ENCODE data around the gene RBM41.

The RBM41 gene

DNA sequence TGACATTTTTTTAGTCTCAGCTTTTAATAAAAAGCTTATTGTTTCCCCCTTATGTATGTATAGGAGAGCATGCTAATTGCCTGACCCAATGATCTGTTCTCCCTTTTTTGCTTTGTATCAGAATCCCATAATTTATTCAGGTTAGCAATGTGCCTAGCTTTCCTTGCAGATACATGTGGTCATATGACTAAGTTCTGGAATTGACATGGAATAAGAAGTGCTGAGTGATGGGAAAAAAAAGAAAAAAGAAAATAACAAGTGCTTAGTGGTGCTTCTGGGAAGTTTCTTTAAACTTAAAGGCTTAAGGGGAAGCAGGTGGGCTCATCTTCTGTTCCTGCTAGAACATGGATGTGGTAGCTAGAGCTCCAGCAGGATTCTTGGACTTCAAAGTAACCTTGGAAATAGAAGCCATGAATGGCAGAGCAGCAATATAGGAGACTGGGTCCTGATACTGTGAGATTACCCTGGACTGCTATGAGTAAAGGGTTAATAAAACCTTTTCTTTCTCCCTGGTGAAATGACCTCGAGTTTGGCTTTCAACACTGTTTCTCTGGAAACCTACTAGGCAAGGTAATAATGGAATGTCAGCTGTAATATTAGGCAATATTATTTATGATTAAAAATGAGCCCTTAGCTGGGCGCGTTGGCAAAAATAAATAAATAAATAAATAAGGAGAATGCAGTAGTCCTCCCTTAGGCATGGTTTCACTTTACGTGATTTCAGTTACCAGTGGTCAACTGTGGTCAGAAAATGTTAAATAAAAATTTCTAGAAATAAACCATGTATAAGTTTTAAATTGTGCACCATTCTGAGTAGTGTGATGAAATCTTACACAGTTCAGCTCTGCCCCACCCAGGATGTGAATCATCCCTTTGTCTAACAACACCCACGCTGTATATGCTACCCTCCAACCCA lies 16.7 kb upstream of the RBM41 start:
- no peak overlapping the region for H3K4me3 ChIP-seq (ENCODE audit: low read depth, low read length)
- 0 out of 2 replicates have a peak, but pooled peaks have one; percentile 7 for TF ChIP-seq ZNF140 (tag by site-specific recombination; IDR thresholded peaks at IDR 0.05)
- TF ChIP-seq, protein P1, sequence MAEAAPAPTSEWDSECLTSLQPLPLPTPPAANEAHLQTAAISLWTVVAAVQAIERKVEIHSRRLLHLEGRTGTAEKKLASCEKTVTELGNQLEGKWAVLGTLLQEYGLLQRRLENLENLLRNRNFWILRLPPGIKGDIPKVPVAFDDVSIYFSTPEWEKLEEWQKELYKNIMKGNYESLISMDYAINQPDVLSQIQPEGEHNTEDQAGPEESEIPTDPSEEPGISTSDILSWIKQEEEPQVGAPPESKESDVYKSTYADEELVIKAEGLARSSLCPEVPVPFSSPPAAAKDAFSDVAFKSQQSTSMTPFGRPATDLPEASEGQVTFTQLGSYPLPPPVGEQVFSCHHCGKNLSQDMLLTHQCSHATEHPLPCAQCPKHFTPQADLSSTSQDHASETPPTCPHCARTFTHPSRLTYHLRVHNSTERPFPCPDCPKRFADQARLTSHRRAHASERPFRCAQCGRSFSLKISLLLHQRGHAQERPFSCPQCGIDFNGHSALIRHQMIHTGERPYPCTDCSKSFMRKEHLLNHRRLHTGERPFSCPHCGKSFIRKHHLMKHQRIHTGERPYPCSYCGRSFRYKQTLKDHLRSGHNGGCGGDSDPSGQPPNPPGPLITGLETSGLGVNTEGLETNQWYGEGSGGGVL (tag by site-specific recombination; IDR thresholded peaks at IDR 0.05): no peak
- TF ChIP-seq HOXD13 (CRISPR knock-in tag; IDR thresholded peaks at IDR 0.05; ENCODE audit: borderline replicate concordance): no peak
- TF ChIP-seq, protein P2, sequence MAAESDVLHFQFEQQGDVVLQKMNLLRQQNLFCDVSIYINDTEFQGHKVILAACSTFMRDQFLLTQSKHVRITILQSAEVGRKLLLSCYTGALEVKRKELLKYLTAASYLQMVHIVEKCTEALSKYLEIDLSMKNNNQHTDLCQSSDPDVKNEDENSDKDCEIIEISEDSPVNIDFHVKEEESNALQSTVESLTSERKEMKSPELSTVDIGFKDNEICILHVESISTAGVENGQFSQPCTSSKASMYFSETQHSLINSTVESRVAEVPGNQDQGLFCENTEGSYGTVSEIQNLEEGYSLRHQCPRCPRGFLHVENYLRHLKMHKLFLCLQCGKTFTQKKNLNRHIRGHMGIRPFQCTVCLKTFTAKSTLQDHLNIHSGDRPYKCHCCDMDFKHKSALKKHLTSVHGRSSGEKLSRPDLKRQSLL (tag by site-specific recombination; IDR thresholded peaks at IDR 0.05): no peak
- TF ChIP-seq, protein P3, sequence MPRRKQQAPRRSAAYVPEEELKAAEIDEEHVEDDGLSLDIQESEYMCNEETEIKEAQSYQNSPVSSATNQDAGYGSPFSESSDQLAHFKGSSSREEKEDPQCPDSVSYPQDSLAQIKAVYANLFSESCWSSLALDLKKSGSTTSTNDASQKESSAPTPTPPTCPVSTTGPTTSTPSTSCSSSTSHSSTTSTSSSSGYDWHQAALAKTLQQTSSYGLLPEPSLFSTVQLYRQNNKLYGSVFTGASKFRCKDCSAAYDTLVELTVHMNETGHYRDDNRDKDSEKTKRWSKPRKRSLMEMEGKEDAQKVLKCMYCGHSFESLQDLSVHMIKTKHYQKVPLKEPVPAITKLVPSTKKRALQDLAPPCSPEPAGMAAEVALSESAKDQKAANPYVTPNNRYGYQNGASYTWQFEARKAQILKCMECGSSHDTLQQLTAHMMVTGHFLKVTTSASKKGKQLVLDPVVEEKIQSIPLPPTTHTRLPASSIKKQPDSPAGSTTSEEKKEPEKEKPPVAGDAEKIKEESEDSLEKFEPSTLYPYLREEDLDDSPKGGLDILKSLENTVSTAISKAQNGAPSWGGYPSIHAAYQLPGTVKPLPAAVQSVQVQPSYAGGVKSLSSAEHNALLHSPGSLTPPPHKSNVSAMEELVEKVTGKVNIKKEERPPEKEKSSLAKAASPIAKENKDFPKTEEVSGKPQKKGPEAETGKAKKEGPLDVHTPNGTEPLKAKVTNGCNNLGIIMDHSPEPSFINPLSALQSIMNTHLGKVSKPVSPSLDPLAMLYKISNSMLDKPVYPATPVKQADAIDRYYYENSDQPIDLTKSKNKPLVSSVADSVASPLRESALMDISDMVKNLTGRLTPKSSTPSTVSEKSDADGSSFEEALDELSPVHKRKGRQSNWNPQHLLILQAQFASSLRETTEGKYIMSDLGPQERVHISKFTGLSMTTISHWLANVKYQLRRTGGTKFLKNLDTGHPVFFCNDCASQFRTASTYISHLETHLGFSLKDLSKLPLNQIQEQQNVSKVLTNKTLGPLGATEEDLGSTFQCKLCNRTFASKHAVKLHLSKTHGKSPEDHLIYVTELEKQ (tag by site-specific recombination; IDR thresholded peaks at IDR 0.05; ENCODE audit: borderline replicate concordance): no peak
- CTCF ChIA-PET: interaction anchor here (0.6 to 1.2 kb wide), 4 partner anchors 11 to 258 kb away, joined by 3 to 5 read pairs (median 4); no protein-coding TSS in a partner anchor
- H3K9me3 ChIP-seq (ENCODE audit: control insufficient read depth, insufficient read depth, low read depth, low read length): no peaks in the 10 kb centered on the region; the same call in 1 of the 2 replicates
- no peaks in the 10 kb centered on the region for H3K4me1 ChIP-seq (ENCODE audit: control insufficient read depth, insufficient read depth, low read length)
- H3K36me3 ChIP-seq (ENCODE audit: control insufficient read depth in 2 of 2, insufficient read depth in 1 of 2, low read length in 2 of 2): no peaks in the 10 kb centered on the region
- POLR2A ChIA-PET: no interaction called here
- H3K27ac ChIP-seq (ENCODE audit: extremely low read depth, low read depth, low read length): no peak overlapping the region

DNA sequence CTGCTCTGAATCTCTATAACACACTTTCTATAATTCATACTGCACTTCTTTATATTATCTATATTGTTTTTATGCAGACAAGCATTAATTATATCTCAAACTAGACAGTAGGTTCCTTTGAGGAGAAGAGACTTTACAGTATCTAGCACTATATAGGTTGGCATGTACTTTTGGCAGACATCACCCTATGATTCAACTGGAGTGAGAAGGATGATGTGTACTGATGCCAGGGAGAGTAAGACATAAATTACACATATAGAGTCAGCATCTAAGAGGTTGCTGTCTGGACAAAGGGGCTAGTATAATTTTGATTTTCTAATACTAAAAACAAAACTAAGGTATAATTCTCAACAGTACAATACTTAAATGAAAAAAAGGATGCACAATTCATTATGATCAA lies 5.1 kb upstream of the RBM41 start:
- Histone ChIP-seq H3K27ac (ENCODE audit: extremely low read depth, low read depth, low read length) (no peak overlapping the region), H3K4me3 (ENCODE audit: low read depth, low read length) (no peak overlapping the region), H3K9me3 (ENCODE audit: control insufficient read depth, insufficient read depth, low read depth, low read length) (no peaks in the 10 kb centered on the region), H3K36me3 (ENCODE audit: control insufficient read depth in 2 of 2, insufficient read depth in 1 of 2, low read length in 2 of 2) (no peaks in the 10 kb centered on the region), H3K4me1 (ENCODE audit: control insufficient read depth, insufficient read depth, low read length) (no peaks in the 10 kb centered on the region)
- ChIA-PET CTCF (no interaction called here), POLR2A (no interaction called here)
- TF ChIP-seq ZNF140 (tag by site-specific recombination; IDR thresholded peaks at IDR 0.05) (no peak), ZNF274 (IDR thresholded peaks at IDR 0.05; ENCODE audit: low read length) (no peak), ZNF274 (tag by site-specific recombination; IDR thresholded peaks at IDR 0.05; ENCODE audit: borderline replicate concordance) (no peak), ZNF585B (tag by site-specific recombination; IDR thresholded peaks at IDR 0.05) (no peak), ZNF530 (tag by site-specific recombination; IDR thresholded peaks at IDR 0.05; ENCODE audit: low read depth) (no peak), ZNF391 (tag by site-specific recombination; IDR thresholded peaks at IDR 0.05; ENCODE audit: borderline replicate concordance, low read depth) (no peak), ZNF394 (tag by site-specific recombination; IDR thresholded peaks at IDR 0.05; ENCODE audit: borderline replicate concordance) (no peak), HOXC10 (CRISPR knock-in tag; IDR thresholded peaks at IDR 0.05) (no peak), ZNF175 (tag by site-specific recombination; IDR thresholded peaks at IDR 0.05) (no peak)

DNA sequence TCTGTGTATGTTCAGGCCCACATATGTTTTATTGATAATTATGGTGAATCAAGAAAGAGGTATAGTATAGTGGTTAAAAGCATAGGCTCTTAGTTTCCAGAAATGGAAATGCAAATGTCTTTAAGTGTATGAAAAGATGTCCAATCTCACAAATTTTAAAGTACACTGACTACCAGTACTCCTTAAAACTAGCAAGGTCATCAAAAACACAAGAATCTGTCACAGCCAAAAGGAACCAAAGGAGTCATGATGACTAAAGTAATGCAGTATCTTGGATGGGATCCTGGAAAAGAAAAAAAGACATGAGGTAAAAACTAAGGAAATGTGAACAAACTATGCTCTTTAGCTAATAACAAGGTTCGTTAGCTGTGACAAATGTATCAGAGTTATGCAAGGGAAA lies 661 bp upstream of the RBM41 start:
- H3K9me3 ChIP-seq (ENCODE audit: control insufficient read depth, insufficient read depth, low read depth, low read length): no peaks in the 10 kb centered on the region
- no peak overlapping the region for H3K4me3 ChIP-seq (ENCODE audit: low read depth, low read length)
- no peaks in the 10 kb centered on the region for H3K4me1 ChIP-seq (ENCODE audit: control insufficient read depth, insufficient read depth, low read length)
- H3K36me3 ChIP-seq (ENCODE audit: control insufficient read depth in 2 of 2, insufficient read depth in 1 of 2, low read length in 2 of 2): peaks cover 19 to 26% of the 10 kb centered on the region in 2 experiments
- H3K27ac ChIP-seq (ENCODE audit: extremely low read depth, low read depth, low read length): no peak overlapping the region
- CTCF ChIA-PET: no interaction called here
- POLR2A ChIA-PET: interaction anchor here (1.0 to 1.3 kb wide), 2 partner anchors 36 to 87 kb away, joined by 7 read pairs; partner anchors contain the start of genes DNAAF6 and NUP62CL
- TF ChIP-seq, protein P4, sequence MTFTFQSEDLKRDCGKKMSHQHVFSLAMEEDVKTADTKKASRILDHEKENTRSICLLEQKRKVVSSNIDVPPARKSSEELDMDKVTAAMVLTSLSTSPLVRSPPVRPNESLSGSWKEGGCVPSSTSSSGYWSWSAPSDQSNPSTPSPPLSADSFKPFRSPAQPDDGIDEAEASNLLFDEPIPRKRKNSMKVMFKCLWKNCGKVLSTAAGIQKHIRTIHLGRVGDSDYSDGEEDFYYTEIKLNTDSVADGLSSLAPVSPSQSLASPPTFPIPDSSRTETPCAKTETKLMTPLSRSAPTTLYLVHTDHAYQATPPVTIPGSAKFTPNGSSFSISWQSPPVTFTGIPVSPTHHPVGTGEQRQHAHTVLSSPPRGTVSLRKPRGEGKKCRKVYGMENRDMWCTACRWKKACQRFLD (tag by site-specific recombination; IDR thresholded peaks at IDR 0.05): no peak
- TF ChIP-seq ZNF214 (tag by site-specific recombination; IDR thresholded peaks at IDR 0.05; ENCODE audit: borderline replicate concordance) (no peak), ZNF707 (tag by site-specific recombination; IDR thresholded peaks at IDR 0.05) (no peak), ZNF596 (tag by site-specific recombination; IDR thresholded peaks at IDR 0.05) (no peak), ZNF354C (tag by site-specific recombination; IDR thresholded peaks at IDR 0.05; ENCODE audit: borderline replicate concordance, low read depth) (no peak), ZNF221 (tag by site-specific recombination; IDR thresholded peaks at IDR 0.05; ENCODE audit: borderline replicate concordance) (no peak), ZBTB48 (tag by site-specific recombination; IDR thresholded peaks at IDR 0.05) (no peak)
- TF ChIP-seq, protein P5, sequence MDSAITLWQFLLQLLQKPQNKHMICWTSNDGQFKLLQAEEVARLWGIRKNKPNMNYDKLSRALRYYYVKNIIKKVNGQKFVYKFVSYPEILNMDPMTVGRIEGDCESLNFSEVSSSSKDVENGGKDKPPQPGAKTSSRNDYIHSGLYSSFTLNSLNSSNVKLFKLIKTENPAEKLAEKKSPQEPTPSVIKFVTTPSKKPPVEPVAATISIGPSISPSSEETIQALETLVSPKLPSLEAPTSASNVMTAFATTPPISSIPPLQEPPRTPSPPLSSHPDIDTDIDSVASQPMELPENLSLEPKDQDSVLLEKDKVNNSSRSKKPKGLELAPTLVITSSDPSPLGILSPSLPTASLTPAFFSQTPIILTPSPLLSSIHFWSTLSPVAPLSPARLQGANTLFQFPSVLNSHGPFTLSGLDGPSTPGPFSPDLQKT (IDR thresholded peaks at IDR 0.05; ENCODE audit: borderline replicate concordance, low read depth, low read length): no peak

Data from HEK293 (cell line).